B cell (primary cell): ENCODE measurements around the gene ERO1B. TPM values are rescaled to one million over a fixed set of nuclear protein-coding genes. Genes with fewer than 3 reads are reported as not detected.

ENCODE experiments used
- ATAC-seq: fragments of 200-7000 bp; cut with Tn5 transposase; one replicate; pipeline ENCODE4 v1.10.0; 2021; ENCODE audit warnings: low read depth, mild to moderate bottlenecking, moderate number of reproducible peaks, moderate library complexity
- CTCF ChIA-PET: fragments of 350-600 bp; sonication (Branson Sonifier 250); formaldehyde crosslinking; loops from one replicate; lab custom pipeline; 2021; ENCODE audit warnings: antibody characterized with exemption, inconsistent platforms; lab: Charles Lee
- POLR2A ChIA-PET: fragments of 350-600 bp; sonication (Branson Sonifier 250); formaldehyde crosslinking; loops from one replicate; lab custom pipeline; 2021; ENCODE audit warnings: antibody characterized with exemption; lab: Charles Lee
- DNase-seq: peaks from one replicate; pipeline ENCODE4 v3.0.0; 2013
- H2AFZ ChIP-seq: 2 replicates; pipeline ENCODE4 v1.6.1; 2012; ENCODE audit warnings: mild to moderate bottlenecking, low read depth, low read length; ENCODE audit not compliant: insufficient read depth, poor library complexity, severe bottlenecking
- H3K27ac ChIP-seq, 2 donors: 1 replicate in 1 of 2; 2 replicates in 1 of 2; pipeline ENCODE4 v1.5.1; 2012 to 2013; ENCODE audit warnings: low read length in 2 of 2, mild to moderate bottlenecking in 2 of 2, moderate library complexity in 1 of 2
- H3K27me3 ChIP-seq, 4 experiments: fragments of 200-600 bp in 1 of 4; sonication (generic) in 1 of 4; replicated peaks in 1 of 4; 1 replicate in 2 of 4; 2 replicates in 2 of 4; pipeline versions ENCODE4 v1.6.1 to v1.7.0; 2013 to 2016; ENCODE audit warnings: low read length in 3 of 4, mild to moderate bottlenecking in 2 of 4, mixed read lengths in 1 of 4, moderate library complexity in 1 of 4; ENCODE audit not compliant: insufficient read depth in 4 of 4, control insufficient read depth in 3 of 4; ENCODE audit errors: control extremely low read depth in 1 of 4
- H3K36me3 ChIP-seq, 2 experiments: replicated peaks in 1 of 2; 1 replicate in 1 of 2; 2 replicates in 1 of 2; pipeline versions ENCODE4 v1.6.1 to v1.7.1; 2013; ENCODE audit warnings: low read length in 1 of 2; ENCODE audit not compliant: insufficient read depth in 2 of 2, control insufficient read depth in 1 of 2; ENCODE audit errors: control extremely low read depth in 1 of 2, extremely low read depth in 1 of 2
- H3K4me1 ChIP-seq, 2 donors: fragments of 200-600 bp in 1 of 2; sonication (generic) in 1 of 2; 1 replicate in 1 of 2; 2 replicates in 1 of 2; pipeline versions ENCODE4 v1.5.1 to v1.6.1; 2013 to 2017; ENCODE audit warnings: low read length in 2 of 2; ENCODE audit not compliant: control insufficient read depth in 2 of 2, insufficient read depth in 2 of 2
- H3K4me2 ChIP-seq: replicated peaks from 2 replicates; pipeline ENCODE3; 2012; ENCODE audit warnings: mild to moderate bottlenecking, low read depth, low read length; ENCODE audit not compliant: poor library complexity, severe bottlenecking
- H3K4me3 ChIP-seq, 5 experiments: fragments of 200-600 bp in 1 of 5; sonication (generic) in 1 of 5; 1 replicate in 3 of 5; 2 replicates in 2 of 5; pipeline versions ENCODE4 v1.5.1 to v1.7.0; 2011 to 2016; ENCODE audit warnings: low read length in 4 of 5, mild to moderate bottlenecking in 4 of 5, low read depth in 2 of 5, control low read depth in 1 of 5, moderate library complexity in 1 of 5; ENCODE audit not compliant: insufficient read depth in 1 of 5; ENCODE audit errors: control extremely low read depth in 1 of 5, extremely low read depth in 1 of 5
- H3K79me2 ChIP-seq: fragments of 200-600 bp; sonication (generic); one replicate; pipeline ENCODE4 v1.6.0; 2016; ENCODE audit warnings: low read length; ENCODE audit not compliant: control insufficient read depth, insufficient read depth
- H3K9ac ChIP-seq: fragments of 200-600 bp; sonication (generic); 2 replicates; pipeline ENCODE4 v1.6.1; 2017; ENCODE audit warnings: mild to moderate bottlenecking, low read length, moderate library complexity
- H3K9me3 ChIP-seq, 3 donors: one replicate each; pipeline versions ENCODE4 v1.6.1 to v1.7.1; 2013; ENCODE audit warnings: low read length in 2 of 3; ENCODE audit not compliant: control insufficient read depth in 2 of 3, insufficient read depth in 1 of 3; ENCODE audit errors: control extremely low read depth in 1 of 3
- H4K20me1 ChIP-seq: 2 replicates; pipeline ENCODE4 v1.6.0; 2012; ENCODE audit warnings: mild to moderate bottlenecking, low read length; ENCODE audit not compliant: insufficient read depth, control insufficient read depth, poor library complexity, severe bottlenecking
- H3K27ac Mint-ChIP-seq: one replicate; pipeline ENCODE4 v1.8.0; 2021; ENCODE audit warnings: mixed read lengths
- H3K27me3 Mint-ChIP-seq: one replicate; pipeline ENCODE4 v1.8.0; 2021; ENCODE audit warnings: mixed read lengths
- H3K4me1 Mint-ChIP-seq: one replicate; pipeline ENCODE4 v1.8.0; 2021; ENCODE audit warnings: mixed read lengths
- H3K4me3 Mint-ChIP-seq: one replicate; pipeline ENCODE4 v1.8.0; 2021; ENCODE audit warnings: mixed read lengths
- H3K9me3 Mint-ChIP-seq: one replicate; pipeline ENCODE4 v1.8.0; 2022; ENCODE audit warnings: mixed read lengths; ENCODE audit not compliant: insufficient read depth
- EZH2 ChIP-seq: IDR thresholded peaks from 2 replicates; pipeline ENCODE4 v1.6.1; 2012; ENCODE audit warnings: borderline replicate concordance, low read depth, mild to moderate bottlenecking, moderate library complexity, low read length; ENCODE audit not compliant: insufficient read depth, poor library complexity, severe bottlenecking
- WGBS: methylation state at CpG from one replicate; pipeline ENCODE4 v1.1.5; 2013; ENCODE audit warnings: missing lambda C conversion rate; ENCODE audit not compliant: insufficient coverage; 5-methylcytosine and 5-hydroxymethylcytosine counted together
- intact Hi-C: fragments of 100-400 bp; cut with micrococcal nuclease; formaldehyde crosslinking; loops from one replicate; pipeline ENCODE4 v1.10.0; 2022
- polyA plus RNA-seq: library from polyadenylated mRNA; depleted of rRNA; stranded (reverse); fragments of >200 nt; gene quantifications from 2 replicates; pipeline ENCODE4 v1.2.3, GENCODE V29; 2012
- total RNA-seq, 2 donors: library from RNA; stranded (reverse); fragments of 120-200 nt in 1 of 2; gene quantifications; 1 replicate in 1 of 2; 2 replicates in 1 of 2; pipeline versions ENCODE4 v1.2.3 to v1.2.4, GENCODE V29; 2013 to 2022
- TF ChIP-seq, protein P1 (sequence below): fragments of 200-600 bp; IDR thresholded peaks from one replicate; pipeline ENCODE4 v1.8.0; 2022; ENCODE audit warnings: antibody characterized with exemption, mild to moderate bottlenecking

ERO1B gene
- total and polyA plus RNA-seq, 2 donors (not counting 1 experiment from before 2014, with no cell fraction given): 5.1 to 25.6 TPM

- H3K27me3 Mint-ChIP-seq: no peaks in the 10 kb centered on the region
- POLR2A ChIA-PET: no interaction called here
- no peak for TF ChIP-seq EZH2
- TF ChIP-seq, protein P1, sequence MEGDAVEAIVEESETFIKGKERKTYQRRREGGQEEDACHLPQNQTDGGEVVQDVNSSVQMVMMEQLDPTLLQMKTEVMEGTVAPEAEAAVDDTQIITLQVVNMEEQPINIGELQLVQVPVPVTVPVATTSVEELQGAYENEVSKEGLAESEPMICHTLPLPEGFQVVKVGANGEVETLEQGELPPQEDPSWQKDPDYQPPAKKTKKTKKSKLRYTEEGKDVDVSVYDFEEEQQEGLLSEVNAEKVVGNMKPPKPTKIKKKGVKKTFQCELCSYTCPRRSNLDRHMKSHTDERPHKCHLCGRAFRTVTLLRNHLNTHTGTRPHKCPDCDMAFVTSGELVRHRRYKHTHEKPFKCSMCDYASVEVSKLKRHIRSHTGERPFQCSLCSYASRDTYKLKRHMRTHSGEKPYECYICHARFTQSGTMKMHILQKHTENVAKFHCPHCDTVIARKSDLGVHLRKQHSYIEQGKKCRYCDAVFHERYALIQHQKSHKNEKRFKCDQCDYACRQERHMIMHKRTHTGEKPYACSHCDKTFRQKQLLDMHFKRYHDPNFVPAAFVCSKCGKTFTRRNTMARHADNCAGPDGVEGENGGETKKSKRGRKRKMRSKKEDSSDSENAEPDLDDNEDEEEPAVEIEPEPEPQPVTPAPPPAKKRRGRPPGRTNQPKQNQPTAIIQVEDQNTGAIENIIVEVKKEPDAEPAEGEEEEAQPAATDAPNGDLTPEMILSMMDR: no peak
- H3K4me1 ChIP-seq: peaks cover 0 to 7% of the 10 kb centered on the region in 2 donors
- DNase-seq: no peak
- no peaks in the 10 kb centered on the region for H3K27me3 ChIP-seq
- H4K20me1 ChIP-seq: peaks cover 31% of the 10 kb centered on the region
- H3K4me3 ChIP-seq: no peak overlapping the region
- H3K79me2 ChIP-seq: peaks cover 78% of the 10 kb centered on the region
- H2AFZ ChIP-seq: no peak overlapping the region
- no peak overlapping the region for H3K9ac ChIP-seq
- H3K4me1 Mint-ChIP-seq: peaks cover 22% of the 10 kb centered on the region
- H3K4me3 Mint-ChIP-seq: no peak overlapping the region
- H3K27ac ChIP-seq: no peak overlapping the region
- no peak overlapping the region for H3K4me2 ChIP-seq
- ATAC-seq: no peak
- H3K9me3 ChIP-seq: peaks cover 0 to 7% (median 0%) of the 10 kb centered on the region in 3 donors
- peaks cover 2% of the 10 kb centered on the region for H3K9me3 Mint-ChIP-seq
- CTCF ChIA-PET: interaction anchor here (1.1 kb wide), 1 partner anchor 87 kb away, joined by 3 read pairs; no protein-coding TSS in a partner anchor
- intact Hi-C loops: no loop called here
- no peak overlapping the region for H3K27ac Mint-ChIP-seq
- H3K36me3 ChIP-seq: no peaks in the 10 kb centered on the region
Observed at GRCh38 chr1:236275061-236275460, 6.7 kb downstream of the ERO1B start.

DNA sequence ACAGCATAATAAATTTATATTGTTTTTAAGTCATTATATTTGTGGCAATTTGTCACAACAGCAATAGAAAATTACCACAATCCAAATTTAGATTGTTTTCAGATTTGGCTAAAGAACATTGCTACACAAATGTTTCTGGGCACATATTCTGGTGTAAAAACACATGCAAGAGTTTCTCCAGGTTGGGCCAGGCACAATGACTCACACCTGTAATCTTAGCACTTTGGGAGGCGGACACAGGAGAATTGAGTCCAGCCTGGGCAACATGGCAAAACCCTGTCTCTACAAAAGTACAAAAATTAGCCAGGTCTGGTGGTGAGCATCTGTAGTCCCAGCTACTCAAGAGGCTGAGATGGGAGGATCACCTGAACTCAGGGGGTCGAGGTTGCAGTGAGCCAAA, 8.4 kb downstream of the ERO1B start:
- Histone ChIP-seq H3K27ac (no peak overlapping the region), H3K4me2 (no peak overlapping the region), H4K20me1 (peaks cover 31% of the 10 kb centered on the region), H2AFZ (no peak overlapping the region), H3K9me3 (peaks cover 0 to 7% (median 0%) of the 10 kb centered on the region in 3 donors), H3K79me2 (peaks cover 63% of the 10 kb centered on the region), H3K36me3 (no peaks in the 10 kb centered on the region), H3K9ac (no peak overlapping the region), H3K4me3 (no peak overlapping the region), H3K27me3 (no peaks in the 10 kb centered on the region), H3K4me1 (peaks cover 0 to 7% of the 10 kb centered on the region in 2 donors)
- TF ChIP-seq, protein P1: no peak
- TF ChIP-seq EZH2: no peak
- WGBS: 100% methylated on average over 1 of the region's 2 CpGs
- peaks cover 29% of the 10 kb centered on the region for H3K4me1 Mint-ChIP-seq
- DNase-seq (no peak), ATAC-seq (no peak)
- H3K27ac Mint-ChIP-seq: no peak overlapping the region
- no peak overlapping the region for H3K4me3 Mint-ChIP-seq
- ChIA-PET POLR2A (no interaction called here), CTCF (no interaction called here)
- H3K27me3 Mint-ChIP-seq: no peaks in the 10 kb centered on the region
- intact Hi-C loops: no loop called here
- peaks cover 2% of the 10 kb centered on the region for H3K9me3 Mint-ChIP-seq
